ENCODE measurements around the gene CPPED1. TPM values are rescaled to one million over a fixed set of nuclear protein-coding genes. Genes with fewer than 3 reads are reported as not detected.
"Not testable (repeated sequence)": the region's sequence is repeated elsewhere in the genome, so short reads cannot be mapped to it uniquely, and the experiment has no call there.

CPPED1 gene
- total RNA-seq, 1 donor from 2014 or later, result 9.0 TPM

DNA sequence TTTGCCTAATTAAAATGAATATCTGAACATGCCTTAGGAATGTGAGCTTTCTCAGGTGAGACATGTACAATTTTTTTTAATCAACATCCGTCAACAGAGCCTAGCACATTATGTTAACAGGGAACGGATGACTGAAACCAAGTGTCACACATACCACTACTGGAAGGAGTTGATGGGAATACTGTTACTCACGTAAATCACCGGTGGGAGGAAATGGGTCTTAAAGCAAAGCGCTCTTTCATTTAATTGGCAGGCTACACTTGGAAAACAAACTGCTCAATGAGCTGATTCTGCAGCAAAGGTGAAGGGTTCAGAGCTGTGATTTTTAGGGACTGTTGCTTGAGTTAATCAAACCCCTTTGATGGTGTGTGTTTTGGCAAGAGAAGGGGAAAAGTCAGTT lies 4.8 kb downstream of the CPPED1 start:
- Mint-ChIP-seq H3K4me1 (ENCODE audit: low read depth) (peaks cover 30% of the 10 kb centered on the region), H3K27ac (no peak overlapping the region), H3K9me3 (no peaks in the 10 kb centered on the region), H3K36me3 (ENCODE audit: low read depth) (peaks cover 19% of the 10 kb centered on the region), H3K4me3 (ENCODE audit: low read depth) (no peak overlapping the region), H3K27me3 (ENCODE audit: low read depth) (no peaks in the 10 kb centered on the region)
- intact Hi-C loops (cut with micrococcal nuclease), result no loop called here
- no peak for DNase-seq (ENCODE audit: low spot score)

DNA sequence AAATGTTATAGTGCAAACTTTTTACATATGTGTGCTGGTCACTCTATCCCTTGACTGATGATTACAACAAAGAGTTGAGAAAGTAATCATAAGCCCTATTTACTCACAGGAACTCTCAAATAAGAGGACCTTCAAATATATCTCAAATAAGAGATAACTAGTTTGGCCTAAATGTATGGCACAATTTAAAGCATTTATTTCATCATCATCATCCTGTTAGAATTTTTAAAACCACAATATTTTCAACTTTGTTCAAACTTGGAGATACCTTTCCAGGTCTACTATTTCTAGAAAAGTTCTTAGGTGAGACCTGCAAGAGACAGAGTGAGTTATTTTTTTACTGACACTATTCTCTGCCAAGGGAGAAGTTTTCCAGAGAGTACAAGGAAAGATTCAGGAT lies 5.5 kb downstream of the CPPED1 start:
- peaks cover 21% of the 10 kb centered on the region for H3K36me3 Mint-ChIP-seq (ENCODE audit: low read depth)
- intact Hi-C loops (cut with micrococcal nuclease), result no loop called here
- no peak for DNase-seq (ENCODE audit: low spot score)
- no peaks in the 10 kb centered on the region for H3K27me3 Mint-ChIP-seq (ENCODE audit: low read depth)
- H3K4me1 Mint-ChIP-seq (ENCODE audit: low read depth), result peaks cover 28% of the 10 kb centered on the region
- no peak overlapping the region for H3K27ac Mint-ChIP-seq
- H3K4me3 Mint-ChIP-seq (ENCODE audit: low read depth), result no peak overlapping the region
- H3K9me3 Mint-ChIP-seq, result peaks cover under 1% of the 10 kb centered on the region

DNA sequence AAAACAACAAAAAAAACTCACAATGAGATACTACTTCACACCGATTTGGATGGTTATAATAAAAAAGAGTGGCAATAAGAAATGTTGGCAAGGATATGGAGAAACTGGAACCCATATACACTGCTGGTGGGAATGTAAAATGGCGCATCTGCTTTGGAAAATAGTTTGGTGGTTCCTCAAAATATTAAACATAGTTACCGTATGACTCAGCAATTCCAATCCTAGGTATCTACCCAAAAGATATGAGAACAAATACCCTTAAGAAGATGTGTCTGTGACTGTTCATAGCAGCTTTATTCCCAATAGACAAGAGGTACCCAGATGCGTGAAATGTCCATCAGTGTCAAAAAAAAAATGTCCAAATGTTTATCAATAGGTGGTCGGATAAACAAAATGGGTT lies 7.2 kb downstream of the CPPED1 start:
- H3K4me3 Mint-ChIP-seq (ENCODE audit: low read depth), result no peak overlapping the region
- intact Hi-C loops (cut with micrococcal nuclease), result no loop called here
- DNase-seq (ENCODE audit: low spot score), result no peak
- no peak overlapping the region for H3K27ac Mint-ChIP-seq
- H3K27me3 Mint-ChIP-seq (ENCODE audit: low read depth), result no peaks in the 10 kb centered on the region
- peaks cover 13% of the 10 kb centered on the region for H3K4me1 Mint-ChIP-seq (ENCODE audit: low read depth)
- peaks cover 20% of the 10 kb centered on the region for H3K36me3 Mint-ChIP-seq (ENCODE audit: low read depth)
- peaks cover 9% of the 10 kb centered on the region for H3K9me3 Mint-ChIP-seq

DNA sequence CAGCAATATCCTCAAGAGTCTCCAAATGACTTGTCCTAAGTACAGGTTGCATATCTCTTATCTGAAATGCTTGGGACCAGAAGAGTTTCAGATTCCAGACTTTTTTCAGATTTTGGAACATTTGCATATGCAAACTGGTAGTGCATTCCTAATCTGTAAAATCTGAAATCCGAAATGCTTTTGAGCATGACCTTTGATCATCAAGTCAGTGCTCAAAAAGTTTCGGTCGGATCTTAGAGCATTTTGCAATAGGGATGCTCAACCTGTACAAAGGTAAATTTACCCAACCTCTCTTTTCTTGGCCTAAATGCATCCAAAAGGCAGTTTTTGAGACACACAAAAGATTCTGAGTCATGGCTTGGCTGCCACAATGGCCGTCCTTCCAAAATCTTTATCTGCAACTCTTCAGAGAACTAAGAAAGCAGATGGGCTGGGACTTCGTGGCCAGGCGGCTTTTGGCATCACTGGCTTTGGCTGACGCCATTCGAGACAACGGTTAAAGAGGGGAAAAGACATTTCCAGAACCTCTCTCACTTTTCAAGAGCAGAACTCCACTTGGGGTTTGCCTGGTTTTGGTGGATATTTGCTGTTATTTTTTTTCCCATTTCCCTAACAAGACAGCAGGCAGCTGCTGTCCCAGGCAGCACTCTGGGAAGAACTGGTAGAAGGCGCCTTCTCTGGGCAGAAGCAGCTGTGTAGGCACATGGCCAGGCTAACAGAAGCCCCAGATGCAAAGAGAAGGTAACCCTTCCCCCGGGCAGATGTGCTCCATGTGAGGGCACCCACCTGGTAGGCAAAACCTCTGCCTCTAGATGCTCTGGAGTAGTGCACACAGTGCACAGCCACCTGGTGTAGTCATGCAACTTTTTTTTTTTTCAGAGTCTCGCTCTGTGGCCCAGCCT lies 8.9 kb downstream of the CPPED1 start:
- H3K4me3 Mint-ChIP-seq (ENCODE audit: low read depth), result no peak overlapping the region
- H3K27ac Mint-ChIP-seq, result no peak overlapping the region
- H3K4me1 Mint-ChIP-seq (ENCODE audit: low read depth), result peaks cover 2% of the 10 kb centered on the region
- no peaks in the 10 kb centered on the region for H3K27me3 Mint-ChIP-seq (ENCODE audit: low read depth)
- H3K36me3 Mint-ChIP-seq (ENCODE audit: low read depth), result peaks cover 21% of the 10 kb centered on the region
- intact Hi-C loops (cut with micrococcal nuclease), result no loop called here
- no peak for DNase-seq (ENCODE audit: low spot score)
- peaks cover 9% of the 10 kb centered on the region for H3K9me3 Mint-ChIP-seq

DNA sequence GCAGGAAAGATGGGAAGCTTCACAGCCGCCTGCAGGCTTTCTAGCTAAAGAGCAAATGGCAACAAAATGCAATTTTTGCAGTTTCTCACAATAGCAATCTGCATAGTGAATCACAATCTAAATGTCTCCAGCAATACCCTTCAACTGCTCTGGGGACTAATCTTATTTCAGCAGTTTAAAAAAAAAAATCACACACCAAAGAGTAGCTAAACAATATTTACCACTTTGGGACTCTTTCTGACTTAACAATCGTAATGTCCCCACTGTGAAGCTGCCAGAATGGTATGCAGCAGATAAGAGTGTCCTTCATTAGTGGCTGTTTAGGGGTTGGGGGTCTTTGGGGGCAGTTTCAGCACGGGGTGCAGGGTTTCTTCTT lies 9.8 kb downstream of the CPPED1 start:
- Mint-ChIP-seq H3K4me3 (ENCODE audit: low read depth) (no peak overlapping the region), H3K4me1 (ENCODE audit: low read depth) (no peaks in the 10 kb centered on the region), H3K27ac (no peak overlapping the region), H3K36me3 (ENCODE audit: low read depth) (peaks cover 23% of the 10 kb centered on the region), H3K9me3 (peaks cover 9% of the 10 kb centered on the region), H3K27me3 (ENCODE audit: low read depth) (no peaks in the 10 kb centered on the region)
- no peak for DNase-seq (ENCODE audit: low spot score)
- intact Hi-C loops (cut with micrococcal nuclease), result no loop called here

DNA sequence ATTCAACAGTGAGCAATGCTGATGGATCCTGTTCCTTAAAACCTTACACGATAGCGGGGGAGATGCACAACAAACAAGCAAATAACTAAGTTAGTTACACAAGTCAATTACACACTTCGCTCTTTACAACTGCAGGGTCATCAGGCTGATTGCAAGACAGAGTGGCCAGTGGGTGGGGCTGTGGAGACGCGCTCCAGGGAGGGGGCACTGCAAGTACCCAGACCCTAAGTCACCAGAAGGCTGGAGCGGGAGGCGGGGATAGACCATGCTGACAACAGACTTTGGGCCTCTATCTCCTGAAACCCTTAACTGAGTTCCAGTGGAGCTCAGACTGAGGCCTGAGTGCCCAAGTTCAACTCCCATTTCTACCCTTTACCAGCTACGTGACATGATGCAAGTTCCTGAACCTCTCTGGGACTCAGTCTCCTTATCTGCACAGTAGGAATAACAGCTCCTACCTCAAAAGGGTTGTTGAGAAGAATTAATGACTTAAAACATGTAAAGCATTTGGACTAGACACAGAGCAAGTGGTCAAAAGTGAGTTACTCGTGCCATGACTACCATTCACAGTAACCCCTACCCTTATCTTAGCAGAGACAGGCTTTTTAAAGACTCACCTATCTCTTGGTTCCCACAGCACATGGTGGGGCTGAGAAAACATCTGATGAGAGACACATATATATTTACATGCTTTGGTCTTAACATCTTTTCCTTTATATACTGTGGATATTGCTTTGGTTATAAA lies 10.4 kb downstream of the CPPED1 start:
- no peak overlapping the region for H3K4me3 Mint-ChIP-seq (ENCODE audit: low read depth)
- peaks cover 9% of the 10 kb centered on the region for H3K9me3 Mint-ChIP-seq
- H3K4me1 Mint-ChIP-seq (ENCODE audit: low read depth), result no peaks in the 10 kb centered on the region
- H3K27me3 Mint-ChIP-seq (ENCODE audit: low read depth), result no peaks in the 10 kb centered on the region
- H3K27ac Mint-ChIP-seq, result no peak overlapping the region
- intact Hi-C loops (cut with micrococcal nuclease), result no loop called here
- no peak for DNase-seq (ENCODE audit: low spot score)
- H3K36me3 Mint-ChIP-seq (ENCODE audit: low read depth), result peaks cover 23% of the 10 kb centered on the region

DNA sequence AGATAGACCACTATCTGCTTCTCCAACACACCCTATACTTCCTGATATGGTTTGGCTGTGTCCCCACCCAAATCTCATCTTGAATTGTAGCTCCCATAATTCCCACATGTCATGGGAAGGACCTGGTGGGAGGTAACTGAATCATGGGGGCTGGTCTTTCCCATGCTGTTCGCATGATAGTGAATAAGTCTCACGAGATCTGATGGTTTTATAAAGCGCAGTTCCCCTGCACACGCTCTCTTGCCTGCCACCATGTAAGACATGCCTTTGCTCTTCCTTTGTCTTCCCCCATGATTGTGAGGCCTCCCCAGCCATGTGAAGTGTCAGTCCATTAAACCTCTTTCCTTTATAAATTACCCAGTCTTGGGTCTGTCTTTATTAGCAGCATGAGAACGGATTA lies 11.2 kb downstream of the CPPED1 start:
- H3K27me3 Mint-ChIP-seq (ENCODE audit: low read depth); H3K4me3 Mint-ChIP-seq (ENCODE audit: low read depth); intact Hi-C loops (cut with micrococcal nuclease); H3K4me1 Mint-ChIP-seq (ENCODE audit: low read depth); DNase-seq (ENCODE audit: low spot score); H3K27ac Mint-ChIP-seq: not testable (repeated sequence)
- peaks cover 14% of the 10 kb centered on the region for H3K9me3 Mint-ChIP-seq
- peaks cover 30% of the 10 kb centered on the region for H3K36me3 Mint-ChIP-seq (ENCODE audit: low read depth)

DNA sequence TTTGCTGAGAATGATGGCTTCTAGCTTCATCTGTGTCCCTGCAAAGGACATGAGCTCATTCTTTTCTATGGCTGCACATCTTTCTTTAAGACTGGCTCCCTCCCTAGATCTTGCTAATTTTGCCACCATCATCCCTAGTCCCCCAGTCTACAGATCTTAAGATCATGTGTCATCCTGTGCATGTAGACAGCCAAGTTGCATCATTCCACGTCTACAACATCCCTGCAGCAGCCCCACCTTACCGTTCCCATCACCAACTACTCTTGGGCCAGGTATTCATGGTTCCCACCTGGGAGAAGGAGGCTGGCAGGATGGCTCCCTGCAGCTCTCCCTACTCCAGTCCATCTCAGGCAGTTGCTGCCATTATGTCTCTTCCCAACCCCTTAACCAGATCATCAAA lies 12.3 kb downstream of the CPPED1 start:
- H3K36me3 Mint-ChIP-seq (ENCODE audit: low read depth), result peaks cover 33% of the 10 kb centered on the region
- no peak overlapping the region for H3K27ac Mint-ChIP-seq
- intact Hi-C loops (cut with micrococcal nuclease), result no loop called here
- H3K4me3 Mint-ChIP-seq (ENCODE audit: low read depth), result no peak overlapping the region
- peaks cover 2% of the 10 kb centered on the region for H3K4me1 Mint-ChIP-seq (ENCODE audit: low read depth)
- H3K27me3 Mint-ChIP-seq (ENCODE audit: low read depth), result no peaks in the 10 kb centered on the region
- DNase-seq (ENCODE audit: low spot score), result no peak
- peaks cover 14% of the 10 kb centered on the region for H3K9me3 Mint-ChIP-seq

DNA sequence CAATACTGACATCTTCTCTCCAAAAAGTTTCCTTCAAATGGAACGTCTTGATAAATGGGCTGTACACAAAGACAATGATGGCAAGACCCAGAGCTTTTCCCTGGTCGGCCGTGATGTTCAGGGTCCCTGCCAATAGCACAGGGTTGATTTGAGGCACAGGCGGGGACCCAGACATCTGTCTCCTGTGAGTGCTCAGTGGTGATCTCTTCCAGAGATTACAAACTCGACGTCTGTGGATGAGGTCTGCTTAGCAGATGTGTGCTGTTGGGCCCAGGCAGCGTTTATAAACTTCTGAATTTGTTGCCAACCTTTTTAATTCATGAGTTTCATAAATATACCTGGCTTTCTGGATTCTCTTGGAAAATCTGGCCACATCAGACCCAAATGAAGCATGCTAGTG lies 14.9 kb downstream of the CPPED1 start:
- Mint-ChIP-seq H3K9me3 (peaks cover 14% of the 10 kb centered on the region), H3K27me3 (ENCODE audit: low read depth) (no peaks in the 10 kb centered on the region), H3K36me3 (ENCODE audit: low read depth) (peaks cover 36% of the 10 kb centered on the region), H3K4me3 (ENCODE audit: low read depth) (no peak overlapping the region), H3K27ac (no peak overlapping the region), H3K4me1 (ENCODE audit: low read depth) (peaks cover 2% of the 10 kb centered on the region)
- DNase-seq (ENCODE audit: low spot score), result no peak
- intact Hi-C loops (cut with micrococcal nuclease), result no loop called here

DNA sequence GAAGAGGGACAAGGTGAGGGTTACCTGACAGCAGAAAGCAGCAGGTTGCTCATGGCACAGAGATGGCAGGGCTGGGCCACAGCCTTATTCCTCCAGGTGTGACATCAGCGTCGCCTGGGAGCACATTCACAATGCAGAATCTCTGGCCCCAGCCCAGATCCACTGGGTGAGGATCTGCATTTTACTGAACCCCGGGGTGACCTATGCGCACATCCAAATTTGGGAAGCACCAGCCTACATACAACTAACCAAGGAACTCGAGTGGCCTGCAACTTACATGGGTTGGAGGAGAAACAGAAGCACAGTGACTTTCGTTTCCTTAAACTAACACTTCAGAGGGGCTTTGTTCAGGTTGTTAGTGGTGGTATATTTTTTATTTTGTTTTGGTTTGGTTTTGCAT lies 17.6 kb downstream of the CPPED1 start:
- no peak for DNase-seq (ENCODE audit: low spot score)
- Mint-ChIP-seq H3K27me3 (ENCODE audit: low read depth) (no peaks in the 10 kb centered on the region), H3K27ac (no peak overlapping the region), H3K4me3 (ENCODE audit: low read depth) (no peak overlapping the region), H3K36me3 (ENCODE audit: low read depth) (peaks cover 27% of the 10 kb centered on the region), H3K9me3 (peaks cover 9% of the 10 kb centered on the region), H3K4me1 (ENCODE audit: low read depth) (peaks cover 7% of the 10 kb centered on the region)
- intact Hi-C loops (cut with micrococcal nuclease), result no loop called here

DNA sequence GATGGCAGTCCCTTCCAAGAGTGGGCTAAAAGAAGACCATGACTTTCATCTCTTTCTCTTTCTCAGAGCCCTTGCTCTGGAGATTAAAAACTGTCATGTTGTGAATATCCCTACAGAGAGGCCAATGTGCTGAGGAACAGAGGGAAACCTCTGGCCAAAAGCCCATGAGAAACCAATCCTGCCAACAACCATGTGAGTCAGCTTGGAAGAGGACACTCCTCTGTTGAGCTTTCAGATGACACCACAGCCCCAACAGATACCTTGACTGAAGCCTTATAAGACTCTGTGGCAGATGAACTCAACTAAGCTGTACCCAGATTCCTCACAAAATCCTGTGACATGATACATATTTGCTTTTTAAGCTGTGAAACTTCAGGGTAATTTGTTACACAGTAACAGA lies 19.6 kb downstream of the CPPED1 start:
- Mint-ChIP-seq H3K4me3 (ENCODE audit: low read depth) (no peak overlapping the region), H3K4me1 (ENCODE audit: low read depth) (peaks cover 7% of the 10 kb centered on the region), H3K27me3 (ENCODE audit: low read depth) (no peaks in the 10 kb centered on the region), H3K9me3 (peaks cover 9% of the 10 kb centered on the region), H3K27ac (no peak overlapping the region), H3K36me3 (ENCODE audit: low read depth) (peaks cover 35% of the 10 kb centered on the region)
- intact Hi-C loops (cut with micrococcal nuclease), result no loop called here
- DNase-seq (ENCODE audit: low spot score), result no peak

DNA sequence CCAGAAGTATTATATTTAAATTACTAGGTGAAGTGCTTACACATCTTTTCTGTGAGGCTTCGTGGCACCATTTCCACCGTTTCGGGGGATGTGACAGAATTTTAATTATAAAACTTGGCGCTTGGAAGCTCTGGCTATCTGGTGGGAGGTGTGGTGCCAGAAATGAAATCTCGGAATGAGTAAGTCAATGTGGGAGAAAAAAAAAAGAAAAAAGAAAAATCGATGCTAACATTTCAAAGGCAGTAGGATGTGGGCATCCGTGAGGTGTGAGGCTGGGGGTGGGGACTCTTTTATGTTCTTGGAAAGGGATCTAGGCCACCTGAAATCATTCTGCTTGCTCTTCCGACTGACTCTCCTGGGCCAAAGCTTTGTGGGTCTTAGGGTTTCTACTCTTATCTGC lies 21.9 kb downstream of the CPPED1 start:
- peaks cover 3% of the 10 kb centered on the region for H3K9me3 Mint-ChIP-seq
- no peak overlapping the region for H3K4me3 Mint-ChIP-seq (ENCODE audit: low read depth)
- no peak overlapping the region for H3K27ac Mint-ChIP-seq
- no peak for DNase-seq (ENCODE audit: low spot score)
- H3K27me3 Mint-ChIP-seq (ENCODE audit: low read depth), result no peaks in the 10 kb centered on the region
- intact Hi-C loops (cut with micrococcal nuclease), result no loop called here
- peaks cover 5% of the 10 kb centered on the region for H3K4me1 Mint-ChIP-seq (ENCODE audit: low read depth)
- H3K36me3 Mint-ChIP-seq (ENCODE audit: low read depth), result peaks cover 29% of the 10 kb centered on the region

DNA sequence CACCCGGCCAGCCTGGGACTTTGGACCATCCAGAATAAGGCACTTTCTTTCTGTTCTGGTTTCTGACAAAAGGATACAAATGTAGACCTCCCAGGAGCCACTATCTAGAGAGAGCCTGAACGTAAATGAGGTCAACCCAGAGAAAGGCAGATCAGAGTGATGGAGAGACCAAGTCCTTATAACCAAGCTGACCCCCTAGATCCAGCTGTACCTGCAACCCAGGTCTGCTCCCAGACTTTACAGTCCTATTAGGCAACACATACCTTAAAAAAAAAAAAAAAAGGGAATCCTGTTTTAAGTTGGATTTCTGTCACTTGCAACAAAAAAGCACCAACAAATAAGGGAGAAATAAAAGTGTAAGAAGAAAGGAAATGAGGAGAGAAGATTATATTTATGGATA lies 23.2 kb downstream of the CPPED1 start:
- H3K27ac Mint-ChIP-seq, result no peak overlapping the region
- intact Hi-C loops (cut with micrococcal nuclease), result no loop called here
- peaks cover 38% of the 10 kb centered on the region for H3K36me3 Mint-ChIP-seq (ENCODE audit: low read depth)
- no peak for DNase-seq (ENCODE audit: low spot score)
- no peak overlapping the region for H3K4me3 Mint-ChIP-seq (ENCODE audit: low read depth)
- H3K4me1 Mint-ChIP-seq (ENCODE audit: low read depth), result peaks cover 5% of the 10 kb centered on the region
- peaks cover 3% of the 10 kb centered on the region for H3K9me3 Mint-ChIP-seq
- H3K27me3 Mint-ChIP-seq (ENCODE audit: low read depth), result no peaks in the 10 kb centered on the region

All from activated T-helper 2 cell treated with anti-CD3 and anti-CD28 coated beads, Interferon-gamma antibody, Interleukin-2, Interleukin-4, amounts not matched to agents 10 μg/mL and 5 μg/mL and 100 μg/mL, durations not matched to agents 14 hours and 24 hours and 36 hours (primary cell).